Measurements from ENCODE around the gene PIGQ. TPM values are rescaled to one million over a fixed set of nuclear protein-coding genes. Genes with fewer than 3 reads are reported as not detected.

Gene PIGQ
- total RNA-seq, 1 donor from 2014 or later = 63.6 TPM

- H3K36me3 Mint-ChIP-seq (ENCODE audit: unreplicated experiment) = peaks cover 2% of the 10 kb centered on the region
- no peak for TF ChIP-seq CTCF (IDR thresholded peaks at IDR 0.05)
- no peaks in the 10 kb centered on the region for H3K9me3 Mint-ChIP-seq (ENCODE audit: unreplicated experiment)
- H3K27ac Mint-ChIP-seq (ENCODE audit: unreplicated experiment) = no peak overlapping the region
- H3K4me3 Mint-ChIP-seq (ENCODE audit: unreplicated experiment) = no peak overlapping the region
- peaks cover 5% of the 10 kb centered on the region for H3K4me1 Mint-ChIP-seq (ENCODE audit: unreplicated experiment)
- no peak for DNase-seq (ENCODE audit: extremely low spot score, unreplicated experiment)
- no peaks in the 10 kb centered on the region for H3K27me3 Mint-ChIP-seq (ENCODE audit: unreplicated experiment)
Observed at GRCh38 chr16:578232-578869, 8.6 kb downstream of the PIGQ start.

GRCh38 chr16:578870-579405, 9.2 kb downstream of the PIGQ start:
- peaks cover 5% of the 10 kb centered on the region for H3K4me1 Mint-ChIP-seq (ENCODE audit: unreplicated experiment)
- DNase-seq (ENCODE audit: extremely low spot score, unreplicated experiment) = no peak

GRCh38 chr16:580141-580945, 10.6 kb downstream of the PIGQ start:
- Mint-ChIP-seq H3K4me1 (ENCODE audit: unreplicated experiment) (peaks cover 5% of the 10 kb centered on the region), H3K27me3 (ENCODE audit: unreplicated experiment) (no peaks in the 10 kb centered on the region), H3K27ac (ENCODE audit: unreplicated experiment) (no peak overlapping the region), H3K9me3 (ENCODE audit: unreplicated experiment) (no peaks in the 10 kb centered on the region), H3K36me3 (ENCODE audit: unreplicated experiment) (peaks cover 2% of the 10 kb centered on the region), H3K4me3 (ENCODE audit: unreplicated experiment) (no peak overlapping the region)
- no peak for TF ChIP-seq CTCF (IDR thresholded peaks at IDR 0.05)
- DNase-seq (ENCODE audit: extremely low spot score, unreplicated experiment) = no peak

More at GRCh38 chr16:578870-579405, 9.2 kb downstream of the PIGQ start:
- no peaks in the 10 kb centered on the region for H3K27me3 Mint-ChIP-seq (ENCODE audit: unreplicated experiment)
- peaks cover 2% of the 10 kb centered on the region for H3K36me3 Mint-ChIP-seq (ENCODE audit: unreplicated experiment)
- H3K9me3 Mint-ChIP-seq (ENCODE audit: unreplicated experiment) = no peaks in the 10 kb centered on the region
- peak; percentile 64 for TF ChIP-seq CTCF (IDR thresholded peaks at IDR 0.05)
- H3K4me3 Mint-ChIP-seq (ENCODE audit: unreplicated experiment) = no peak overlapping the region
- no peak overlapping the region for H3K27ac Mint-ChIP-seq (ENCODE audit: unreplicated experiment)

GRCh38 chr16:580946-581498, 11.3 kb downstream of the PIGQ start:
- Mint-ChIP-seq H3K9me3 (ENCODE audit: unreplicated experiment) (no peaks in the 10 kb centered on the region), H3K4me1 (ENCODE audit: unreplicated experiment) (peaks cover 5% of the 10 kb centered on the region), H3K27ac (ENCODE audit: unreplicated experiment) (no peak overlapping the region), H3K27me3 (ENCODE audit: unreplicated experiment) (no peaks in the 10 kb centered on the region), H3K4me3 (ENCODE audit: unreplicated experiment) (no peak overlapping the region), H3K36me3 (ENCODE audit: unreplicated experiment) (peaks cover 2% of the 10 kb centered on the region)
- TF ChIP-seq CTCF (IDR thresholded peaks at IDR 0.05) = no peak
- DNase-seq (ENCODE audit: extremely low spot score, unreplicated experiment) = no peak

- Mint-ChIP-seq H3K27ac (ENCODE audit: unreplicated experiment) (no peak overlapping the region), H3K9me3 (ENCODE audit: unreplicated experiment) (no peaks in the 10 kb centered on the region), H3K27me3 (ENCODE audit: unreplicated experiment) (no peaks in the 10 kb centered on the region), H3K4me1 (ENCODE audit: unreplicated experiment) (no peaks in the 10 kb centered on the region), H3K36me3 (ENCODE audit: unreplicated experiment) (no peaks in the 10 kb centered on the region), H3K4me3 (ENCODE audit: unreplicated experiment) (no peak overlapping the region)
- DNase-seq (ENCODE audit: extremely low spot score, unreplicated experiment) = no peak
- TF ChIP-seq CTCF (IDR thresholded peaks at IDR 0.05) = no peak
Observed at GRCh38 chr16:582218-582613, 12.4 kb downstream of the PIGQ start.
